M059J (cell line): ENCODE results near the gene NT5C1B. TPM values are rescaled to one million over a fixed set of nuclear protein-coding genes. Genes with fewer than 3 reads are reported as not detected.
"Not testable (repeated sequence)": the region's sequence is repeated elsewhere in the genome, so short reads cannot be mapped to it uniquely, and the experiment has no call there.

Source experiments
- DNase-seq: peaks from one replicate; pipeline ENCODE4 v3.0.0-alpha.2; 2012; ENCODE audit warnings: low read depth
- total RNA-seq: library from RNA; depleted of rRNA; stranded (reverse); fragments of >200 nt; shearing (Covaris generic); gene quantifications from 2 replicates; pipeline ENCODE4 v1.2.3, GENCODE V29; 2014; rRNA removed

Gene NT5C1B
- not detected in 2 replicates for total RNA-seq

- no peak for DNase-seq
Observed at GRCh38 chr2:18589354-18589753, at the start of gene NT5C1B. TSS of gene NT5C1B (minus strand) at chr2:18589569. CDS start at chr2:18589468, 101 bp downstream.

DNA sequence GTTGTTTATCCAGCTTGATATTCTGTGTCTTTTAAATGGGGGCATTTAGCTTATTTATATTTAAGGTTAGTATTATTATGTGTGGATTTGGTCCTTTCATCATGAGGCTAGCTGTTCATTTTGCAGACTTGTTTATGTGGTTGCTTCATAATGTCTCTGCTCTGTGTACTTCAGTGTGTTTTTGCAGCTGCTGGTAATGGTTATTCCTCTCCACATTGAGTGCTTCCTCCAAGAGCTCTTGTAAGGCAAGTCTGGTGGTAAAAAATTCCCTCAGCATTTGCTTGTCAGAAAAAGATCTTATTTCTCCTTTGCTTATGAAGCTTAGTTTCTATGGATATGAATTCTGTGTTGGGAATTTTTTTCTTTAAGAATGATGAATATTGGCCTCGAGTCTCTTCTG lies 47.8 kb upstream of the NT5C1B start:
- DNase-seq: no peak

GRCh38 chr2:18632699-18633098 lies 43.3 kb upstream of the NT5C1B start:
- DNase-seq: not testable (repeated sequence)

DNA sequence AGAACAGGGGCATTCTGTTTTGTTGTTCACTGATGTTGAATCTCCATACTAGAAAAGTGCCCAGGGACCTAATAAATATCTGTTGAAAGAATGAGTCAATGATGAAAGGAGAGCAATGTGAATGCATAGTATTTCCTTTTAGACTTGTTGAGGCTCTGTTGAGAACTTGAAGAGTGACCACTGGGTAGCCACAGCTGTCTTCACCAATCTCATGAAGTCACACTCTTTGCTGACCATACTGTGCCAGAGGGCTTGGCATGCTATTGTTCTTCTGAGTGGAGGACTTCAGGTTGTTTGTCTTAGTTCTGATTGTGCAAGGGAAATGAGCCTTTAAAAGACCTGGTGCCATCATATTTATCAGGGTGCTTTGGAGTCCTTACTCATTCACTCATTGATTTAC lies 41.6 kb upstream of the NT5C1B start:
- DNase-seq: peak; percentile 49

DNA sequence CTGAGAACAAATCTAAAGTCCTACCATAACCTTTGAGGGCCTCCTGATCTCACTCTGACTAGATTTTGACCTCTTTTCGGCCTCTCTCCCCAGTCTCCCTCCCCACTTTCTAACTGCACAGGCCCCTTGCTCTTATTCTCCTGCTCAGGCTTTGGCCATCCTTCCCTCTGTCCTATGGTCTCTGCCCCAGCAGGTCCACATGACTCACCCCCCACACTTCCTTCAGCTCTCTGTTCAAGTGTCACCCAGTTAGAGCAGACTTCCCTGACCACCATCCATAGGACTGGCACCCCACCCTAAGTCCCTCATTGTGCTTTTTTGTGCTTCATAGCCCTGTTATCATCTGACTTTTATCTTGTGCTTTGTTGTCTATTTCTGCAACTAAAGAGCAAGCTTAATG lies 41.2 kb upstream of the NT5C1B start:
- DNase-seq: no peak

- peak; percentile 55 for DNase-seq
Observed at GRCh38 chr2:18630101-18630500, 40.7 kb upstream of the NT5C1B start.

DNA sequence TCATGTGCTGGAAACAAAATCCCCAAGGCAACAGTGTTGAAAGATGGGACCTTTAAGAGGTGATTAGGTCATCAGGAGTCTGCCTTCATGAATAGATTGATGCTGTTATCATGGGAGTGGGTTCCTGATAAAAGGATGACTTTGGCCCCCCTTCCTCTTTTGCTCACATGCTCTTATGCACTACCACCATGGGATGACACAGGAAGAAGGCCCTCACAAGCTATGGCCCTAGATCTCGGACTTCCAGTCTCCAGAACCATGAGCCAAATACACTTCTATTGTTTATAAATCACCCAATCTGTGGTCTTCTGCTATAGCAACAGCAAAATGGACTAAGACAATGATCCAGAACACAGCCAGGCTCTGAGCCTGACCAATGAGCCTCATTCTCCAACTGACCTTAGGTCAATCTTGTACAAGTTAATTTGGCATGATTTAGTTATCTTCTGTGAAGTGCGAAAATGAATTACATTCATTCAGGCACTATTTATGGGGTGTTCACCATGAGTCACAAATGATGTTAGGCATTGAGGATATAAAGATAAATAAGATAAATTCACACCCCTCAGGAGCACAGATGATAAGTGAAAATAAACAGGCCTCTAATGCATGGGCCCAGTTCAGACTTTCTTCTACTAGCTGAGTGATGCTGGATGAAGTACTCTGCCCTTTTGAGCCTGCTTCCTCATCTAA lies 37.7 kb upstream of the NT5C1B start:
- peak; percentile 27 for DNase-seq

GRCh38 chr2:18626256-18626668 lies 36.9 kb upstream of the NT5C1B start:
- peak; percentile 40 for DNase-seq

DNA sequence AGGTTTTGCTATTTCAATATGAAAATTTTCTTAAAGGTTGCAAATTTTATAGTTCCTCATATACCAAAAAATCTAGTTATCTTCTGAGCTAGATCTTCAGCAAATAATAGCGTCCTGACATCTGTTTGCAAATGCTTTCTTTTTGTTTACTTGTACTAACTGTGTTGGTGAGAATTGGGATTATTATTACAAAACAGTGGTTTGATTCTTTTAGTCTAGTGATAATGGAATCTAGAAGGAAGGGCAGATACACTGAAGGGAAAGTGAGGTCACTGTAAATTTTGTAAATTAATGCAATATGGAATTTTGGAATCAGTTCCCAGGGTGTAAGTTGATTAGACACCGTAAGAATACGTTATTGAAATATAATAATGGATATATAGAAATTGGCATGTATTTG lies 36.2 kb upstream of the NT5C1B start:
- no peak for DNase-seq

DNA sequence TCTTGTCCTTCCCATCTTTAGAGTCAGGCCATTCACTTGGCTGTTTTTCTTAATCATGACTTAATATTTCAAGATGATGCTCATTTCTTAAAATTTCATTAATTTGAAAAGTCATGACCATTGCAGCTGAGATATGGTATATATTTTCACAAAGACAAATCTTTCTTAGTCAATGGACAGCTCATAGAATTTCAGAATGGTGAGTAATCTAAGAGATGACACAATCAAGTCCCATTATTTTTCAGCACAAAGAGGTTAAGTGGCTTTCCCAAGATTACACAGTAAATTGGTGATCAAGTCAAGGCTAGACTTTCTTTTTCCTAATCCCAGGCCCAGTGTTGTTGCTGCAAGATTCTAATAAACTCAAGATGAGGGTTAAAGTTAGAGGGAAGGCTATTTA lies 34.4 kb upstream of the NT5C1B start:
- DNase-seq: peak; percentile 54

- no peak for DNase-seq
Observed at GRCh38 chr2:18620867-18621632, 31.7 kb upstream of the NT5C1B start.

DNA sequence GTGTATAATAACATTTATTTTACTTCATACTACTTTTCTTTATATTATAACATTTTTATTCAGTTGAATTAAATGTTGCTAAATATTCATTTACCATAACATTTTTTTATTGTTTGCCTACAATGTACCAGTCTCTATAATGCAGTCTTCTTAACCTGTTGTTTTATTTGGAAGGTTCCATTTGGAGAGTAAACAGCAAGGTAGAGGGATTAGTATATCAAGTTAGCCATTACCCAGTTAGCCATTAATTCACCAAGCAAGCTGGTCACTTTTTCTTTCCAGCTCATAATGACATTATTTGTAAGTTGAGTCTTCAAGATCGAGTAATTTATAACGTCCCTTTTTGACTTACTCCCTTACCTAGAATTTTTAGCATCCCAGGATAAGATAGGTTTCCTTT lies 29.7 kb upstream of the NT5C1B start:
- no peak for DNase-seq

GRCh38 chr2:18614041-18614440 lies 24.7 kb upstream of the NT5C1B start:
- no peak for DNase-seq

GRCh38 chr2:18612133-18612532 lies 22.8 kb upstream of the NT5C1B start:
- no peak for DNase-seq

DNA sequence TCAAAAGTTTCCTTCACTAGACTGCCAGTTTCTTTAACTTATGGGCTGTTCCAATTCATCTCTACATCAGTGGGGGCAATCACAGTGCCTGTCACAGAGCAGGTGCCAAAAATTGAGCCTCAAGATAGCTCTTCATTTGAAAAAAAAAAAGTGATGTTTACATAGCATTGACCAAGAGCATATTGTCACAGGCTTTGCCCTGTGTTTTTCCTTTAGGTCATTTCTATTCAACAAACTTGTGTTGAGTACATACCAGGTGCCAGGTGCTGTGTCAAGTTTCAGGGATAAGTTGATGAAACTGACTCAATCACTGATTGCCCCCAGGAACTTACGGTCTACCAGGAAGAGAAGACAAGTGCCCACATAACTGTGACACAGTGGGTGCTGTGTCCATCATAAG lies 22.2 kb upstream of the NT5C1B start:
- DNase-seq: no peak

DNA sequence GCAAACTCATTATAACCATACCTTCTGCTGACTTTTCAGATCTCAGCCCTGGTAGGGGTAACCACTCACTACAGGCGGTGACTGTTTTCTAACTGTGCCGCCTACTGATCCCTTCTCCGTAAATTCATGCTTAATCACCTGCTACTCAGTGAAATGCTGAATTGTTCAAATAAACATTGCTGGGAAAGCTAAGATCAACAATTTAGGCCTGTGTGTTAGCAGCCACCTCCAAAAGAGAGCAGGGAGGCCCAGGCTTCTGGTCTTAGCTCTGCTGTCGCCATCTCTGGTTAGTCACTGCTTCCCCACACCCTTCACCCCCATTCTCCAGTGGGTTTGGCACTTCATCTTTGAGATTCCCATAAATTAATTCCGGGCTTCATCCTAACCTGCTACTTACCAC lies 21.8 kb upstream of the NT5C1B start:
- peak; percentile 28 for DNase-seq

DNA sequence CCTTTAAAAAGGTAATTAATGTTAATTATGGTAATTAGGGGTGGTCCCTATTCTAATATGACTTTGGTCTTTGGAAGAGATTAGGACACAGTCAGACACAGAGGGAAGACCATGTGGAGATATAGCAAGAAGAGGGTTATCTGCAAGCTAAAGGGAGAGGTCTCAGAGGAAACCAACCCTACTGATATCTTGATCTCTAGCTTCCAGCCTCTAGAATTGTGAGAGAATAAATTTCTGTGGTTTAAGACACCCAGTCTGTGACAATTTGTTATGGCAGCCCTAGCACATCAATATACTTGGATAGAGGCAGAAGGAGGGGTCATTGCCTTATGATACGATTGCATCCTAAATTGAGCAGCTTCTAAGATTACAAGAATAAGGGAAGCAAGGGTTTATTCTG lies 21.3 kb upstream of the NT5C1B start:
- DNase-seq: no peak

DNA sequence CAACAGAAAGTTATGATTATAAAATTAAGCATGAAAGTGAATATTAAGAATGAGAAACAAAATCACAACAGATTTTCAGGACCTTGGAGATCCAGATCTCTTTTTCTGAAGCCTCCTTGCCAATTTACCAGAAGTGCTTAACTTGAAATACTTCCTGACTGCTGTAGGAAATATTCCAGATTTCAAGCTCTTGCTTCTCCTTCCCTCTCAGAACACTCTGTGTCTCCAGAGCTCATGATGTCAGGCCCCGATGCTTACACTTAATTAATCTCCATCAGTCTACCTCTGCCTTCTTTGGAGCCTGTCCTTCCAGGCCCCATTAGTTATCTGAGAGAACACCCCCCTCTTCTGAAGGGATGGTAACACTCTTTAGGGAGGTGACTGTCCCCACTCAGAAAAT lies 20.7 kb upstream of the NT5C1B start:
- DNase-seq: no peak

DNA sequence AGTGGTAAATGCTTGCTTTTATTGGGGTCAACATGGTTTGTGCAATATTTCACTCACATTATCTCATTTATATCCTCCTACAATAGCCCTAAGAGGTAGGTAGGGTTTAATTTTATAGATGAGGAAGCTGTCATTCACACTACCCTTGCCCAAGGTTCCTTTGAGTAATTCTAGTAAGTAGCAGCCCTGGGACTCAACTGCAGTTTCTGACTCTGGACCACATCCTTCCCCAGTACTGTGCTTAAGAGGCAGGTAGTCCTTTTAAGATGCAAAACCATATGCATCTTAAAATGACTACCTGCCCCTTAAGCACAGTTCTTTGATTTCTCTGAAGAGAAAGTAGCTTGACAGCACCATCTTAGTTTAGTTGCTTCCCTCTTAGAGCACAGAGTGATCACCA lies 15.7 kb upstream of the NT5C1B start:
- DNase-seq: no peak

GRCh38 chr2:18604531-18604885 lies 15.1 kb upstream of the NT5C1B start:
- no peak for DNase-seq

GRCh38 chr2:18603854-18604530 lies 14.6 kb upstream of the NT5C1B start:
- DNase-seq: no peak

DNA sequence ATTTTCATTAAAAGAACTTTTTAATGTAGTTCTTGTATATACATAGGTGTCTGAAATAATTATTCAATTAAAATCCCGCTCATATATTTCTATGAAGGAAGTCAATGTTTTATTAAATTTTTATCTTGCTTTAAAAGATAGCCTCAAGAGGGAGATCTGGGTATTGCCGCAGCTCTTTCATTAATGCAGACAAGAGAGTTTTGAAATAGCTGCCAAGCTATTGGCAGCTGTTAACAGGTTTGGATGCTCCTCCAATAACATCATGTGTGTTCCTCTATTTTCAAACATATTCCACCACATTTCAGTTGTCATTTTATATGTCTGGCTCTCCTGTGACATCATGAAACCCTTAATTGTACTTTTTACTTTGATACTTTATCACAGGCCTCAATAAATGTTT lies 12.9 kb upstream of the NT5C1B start:
- DNase-seq: no peak

DNA sequence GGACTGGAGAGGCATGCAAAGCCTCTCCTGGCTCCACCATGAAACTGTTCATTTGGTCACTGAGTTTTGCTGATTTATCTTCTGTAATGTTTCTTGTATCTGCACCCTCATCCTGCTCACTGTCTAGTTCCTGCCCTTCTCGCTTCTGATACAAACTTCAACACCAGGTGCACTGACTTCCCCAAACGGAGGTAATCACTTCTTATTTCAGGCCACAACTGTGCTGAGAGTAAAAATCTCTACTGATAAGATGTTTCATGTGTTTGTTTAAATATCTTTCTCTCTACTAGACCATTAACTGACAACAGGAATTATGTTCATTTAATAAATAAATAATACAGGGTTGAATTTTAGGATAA lies 10.9 kb upstream of the NT5C1B start:
- no peak for DNase-seq
